GM19328 (cell line): ENCODE data around the gene HOMER3.
"Not testable (repeated sequence)": the region's sequence is repeated elsewhere in the genome, so short reads cannot be mapped to it uniquely, and the experiment has no call there.

Experiments used
- ATAC-seq: cut with Tn5 transposase; IDR thresholded peaks from one replicate; pipeline ENCODE4 v1.9.1; 2021; ENCODE audit warnings: mild to moderate bottlenecking, moderate library complexity; ENCODE audit not compliant: unreplicated experiment

Gene HOMER3

DNA sequence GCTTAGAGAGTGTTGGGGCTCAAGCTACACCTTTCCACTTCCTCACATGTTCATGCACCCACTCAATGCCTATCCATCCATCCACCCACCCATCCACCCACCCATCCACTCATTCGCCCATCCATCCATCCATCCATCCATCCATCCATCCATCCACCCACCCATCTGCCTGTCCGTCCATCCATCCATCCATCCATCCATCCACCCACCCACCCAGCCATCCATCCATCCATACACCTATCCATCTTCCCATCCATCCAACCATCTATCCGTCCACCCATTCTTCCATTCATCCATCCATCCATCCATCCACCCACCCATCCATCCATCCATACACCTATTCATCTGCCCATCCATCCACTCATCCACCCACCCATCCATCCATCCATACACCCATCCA lies 13.1 kb upstream of the HOMER3 start:
- no peak for ATAC-seq

DNA sequence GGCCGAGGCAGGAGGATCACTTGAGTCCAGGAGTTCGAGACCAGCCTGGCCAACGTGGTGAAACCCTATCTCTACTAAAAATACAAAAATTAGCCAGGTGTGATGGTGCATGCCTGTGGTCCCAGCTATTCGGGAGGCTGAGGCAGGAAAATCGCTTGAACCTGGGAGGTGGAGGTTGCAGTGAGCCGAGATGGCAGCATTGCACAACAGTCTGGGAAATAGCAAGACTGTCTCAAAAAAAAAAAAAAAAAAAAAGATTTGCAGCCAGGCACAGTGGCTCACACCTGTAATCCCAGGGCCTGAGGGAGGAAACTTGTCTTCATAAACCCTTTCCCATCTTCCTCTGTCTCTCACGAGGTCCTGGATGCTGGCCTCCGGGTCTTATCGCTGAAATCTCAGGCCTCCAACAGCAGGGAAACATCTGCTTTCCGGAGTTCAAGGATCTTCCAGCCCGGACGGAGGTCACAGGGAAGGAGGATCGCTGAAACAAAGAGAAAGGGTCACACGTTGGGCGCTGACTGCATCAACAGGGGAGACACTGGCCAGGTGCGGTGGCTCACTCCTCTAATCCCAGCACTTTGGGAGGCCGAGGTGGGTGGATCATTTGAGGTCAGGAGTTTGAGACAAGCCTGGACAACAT lies 11.5 kb upstream of the HOMER3 start:
- ATAC-seq, result not testable (repeated sequence)

DNA sequence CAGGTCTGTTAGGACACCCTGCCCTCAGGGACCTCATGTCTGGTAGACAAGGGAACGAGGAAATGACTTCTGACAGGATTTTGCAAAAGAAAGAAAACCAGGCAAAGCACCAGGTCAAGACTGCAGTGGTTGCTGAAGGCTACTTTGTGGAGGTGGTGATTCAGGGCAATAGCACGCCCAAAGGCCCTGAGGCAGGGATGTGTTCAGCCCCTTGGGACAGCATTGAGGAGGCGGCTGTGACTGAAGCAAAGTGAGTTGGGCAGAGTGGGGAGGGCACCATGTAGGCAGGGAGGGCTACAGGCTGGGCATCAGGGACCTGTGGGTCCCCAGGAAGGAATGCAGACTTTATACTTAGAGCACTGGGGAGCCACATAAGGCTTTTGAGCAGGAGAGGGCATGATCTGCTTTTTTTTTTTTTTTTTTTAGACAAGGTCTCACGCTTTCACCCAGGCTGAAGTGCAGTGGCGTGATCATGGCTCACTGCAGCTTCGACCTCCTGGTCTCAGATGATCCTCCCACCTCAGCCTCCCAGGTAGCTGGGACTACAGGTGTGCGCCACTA lies 10.8 kb upstream of the HOMER3 start:
- ATAC-seq, result no peak

DNA sequence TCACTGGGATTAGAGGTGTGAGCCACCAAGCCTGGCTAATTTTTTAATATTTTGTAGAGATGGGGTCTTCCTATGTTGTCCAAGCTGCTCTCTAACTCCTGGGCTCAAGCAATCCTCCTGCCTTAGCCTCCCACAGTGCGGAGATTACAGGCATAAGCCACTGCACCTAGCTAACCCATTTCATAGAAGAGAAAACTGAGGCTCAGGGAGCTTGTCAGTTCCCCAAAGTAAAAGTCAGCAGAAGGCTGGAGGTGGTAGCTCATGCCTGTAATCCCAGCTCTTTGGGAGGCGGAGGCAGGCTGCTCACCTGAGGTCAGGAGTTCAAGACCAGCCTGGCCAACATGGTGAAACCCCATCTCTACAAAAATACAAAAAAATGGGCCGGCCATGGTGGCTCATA lies 8.8 kb upstream of the HOMER3 start:
- no peak for ATAC-seq

DNA sequence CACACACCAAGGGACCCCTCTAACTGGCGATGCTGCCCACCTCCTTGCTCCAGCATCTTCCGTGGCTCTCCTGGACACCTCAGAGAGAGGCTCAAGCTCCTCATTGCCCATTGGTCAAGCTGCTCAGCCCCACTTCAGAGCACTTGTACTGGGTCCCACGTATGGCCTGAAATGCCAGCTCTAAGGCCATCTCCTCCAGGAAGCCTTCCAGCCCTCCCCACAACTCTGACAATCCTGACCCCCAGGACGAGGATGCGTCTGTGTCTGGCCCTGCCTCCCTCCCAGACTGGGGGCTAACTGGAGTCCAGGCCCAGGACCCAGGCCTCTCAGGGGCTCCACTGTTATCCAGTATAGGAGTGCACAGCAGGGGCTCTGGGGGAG lies 7.9 kb upstream of the HOMER3 start:
- ATAC-seq, result no peak

DNA sequence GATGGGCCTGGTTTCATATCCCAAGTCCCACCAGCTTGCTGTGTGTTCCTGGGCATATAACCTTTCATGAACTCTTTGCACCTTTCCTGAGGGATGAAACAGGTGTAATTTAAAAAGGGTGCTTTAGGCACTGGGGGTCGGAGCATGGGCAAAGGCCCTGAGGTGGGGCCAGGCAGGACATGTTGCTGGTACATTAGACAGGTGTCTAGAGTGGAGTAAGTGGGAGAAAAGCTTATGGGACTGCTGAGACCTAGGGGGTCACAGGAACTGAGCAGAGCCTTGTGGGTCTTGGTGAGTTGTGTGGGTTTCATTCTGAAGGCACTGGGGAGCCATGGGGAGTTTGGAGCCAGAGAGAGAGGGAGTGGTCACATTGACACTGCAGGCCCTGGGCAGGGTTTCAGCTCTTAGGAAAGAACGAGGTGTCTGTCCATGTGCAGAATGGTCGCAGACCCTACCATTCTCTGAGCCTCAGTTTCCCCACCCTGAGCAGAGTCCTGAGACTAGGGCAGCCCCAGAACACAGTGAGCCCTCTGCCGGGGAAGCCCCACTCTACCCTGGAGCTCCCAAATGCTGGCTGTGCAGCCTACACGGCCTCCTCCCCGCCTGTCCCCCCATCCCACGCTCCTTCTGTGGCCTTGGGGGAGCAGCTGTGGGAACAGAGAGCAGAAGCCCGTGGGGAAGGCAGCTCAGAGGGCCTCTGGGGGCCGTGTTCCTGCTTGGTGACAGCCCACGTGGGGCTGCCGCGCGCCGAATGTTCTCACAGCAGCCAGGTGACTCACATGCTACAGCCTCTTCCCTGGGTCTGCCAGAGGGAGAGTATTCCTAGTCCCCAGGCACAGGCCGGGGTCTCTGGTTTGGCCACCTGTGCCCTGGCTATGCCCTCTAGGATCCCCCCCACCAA lies 7.3 kb upstream of the HOMER3 start:
- no peak for ATAC-seq

DNA sequence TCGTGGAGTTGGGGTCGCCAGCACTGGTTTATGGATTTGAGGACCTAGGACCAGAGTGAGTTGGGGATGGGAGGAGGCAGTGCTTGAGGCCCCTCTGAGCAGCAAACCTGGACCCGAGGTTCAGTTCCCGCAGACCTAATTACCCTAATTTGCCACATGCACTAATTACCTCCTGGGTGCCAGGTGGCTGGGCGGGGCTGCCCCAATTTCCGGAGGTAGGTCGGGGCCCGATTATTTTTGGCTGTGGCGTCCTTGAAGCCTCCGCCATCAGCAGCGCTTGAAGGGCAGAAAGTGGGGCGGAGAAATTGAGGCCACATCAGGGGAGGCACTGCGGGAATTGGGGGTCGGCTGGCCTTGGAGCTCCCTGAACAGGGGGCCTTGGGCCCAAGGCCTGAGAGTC lies 5.9 kb upstream of the HOMER3 start:
- no peak for ATAC-seq

DNA sequence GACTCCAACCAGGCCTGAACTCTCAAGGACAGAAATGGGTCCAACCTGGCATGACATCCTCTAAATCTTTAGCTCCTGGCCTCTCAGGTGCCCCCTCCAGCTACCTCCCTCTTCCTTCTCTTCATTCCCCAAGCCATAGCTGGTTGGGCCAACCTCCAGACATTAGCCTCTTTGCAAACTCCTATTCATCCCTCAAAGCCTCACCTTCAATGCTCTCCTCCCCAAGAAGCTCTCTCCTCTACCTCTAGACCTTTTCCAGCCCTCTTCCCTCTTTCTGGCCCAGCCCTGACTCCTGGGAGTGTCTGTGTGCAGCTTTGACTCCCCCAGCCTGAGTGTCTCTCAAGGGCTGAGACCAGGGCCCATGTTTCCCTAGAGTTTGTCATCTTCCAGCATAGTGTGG lies 5.3 kb upstream of the HOMER3 start:
- ATAC-seq, result no peak

DNA sequence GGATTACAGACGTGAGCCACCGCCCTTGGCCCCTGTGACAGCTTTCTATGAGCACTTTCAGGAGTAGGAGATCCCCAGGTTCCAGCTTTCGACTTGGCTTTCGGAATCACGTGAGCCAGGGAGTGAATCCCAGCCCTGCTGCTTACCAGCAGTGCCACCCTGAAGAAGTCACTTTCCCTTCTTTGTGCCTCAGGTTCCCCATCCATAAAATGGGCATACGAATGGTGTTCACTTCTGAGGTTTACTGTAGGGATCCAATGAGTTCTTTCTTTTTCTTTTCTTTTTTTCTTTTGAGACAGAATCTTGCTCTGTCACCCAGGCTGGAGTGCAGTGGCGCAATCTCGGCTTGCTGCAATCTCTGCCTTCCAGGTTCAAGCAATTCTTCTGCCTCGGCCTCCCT lies 4.3 kb upstream of the HOMER3 start:
- no peak for ATAC-seq

DNA sequence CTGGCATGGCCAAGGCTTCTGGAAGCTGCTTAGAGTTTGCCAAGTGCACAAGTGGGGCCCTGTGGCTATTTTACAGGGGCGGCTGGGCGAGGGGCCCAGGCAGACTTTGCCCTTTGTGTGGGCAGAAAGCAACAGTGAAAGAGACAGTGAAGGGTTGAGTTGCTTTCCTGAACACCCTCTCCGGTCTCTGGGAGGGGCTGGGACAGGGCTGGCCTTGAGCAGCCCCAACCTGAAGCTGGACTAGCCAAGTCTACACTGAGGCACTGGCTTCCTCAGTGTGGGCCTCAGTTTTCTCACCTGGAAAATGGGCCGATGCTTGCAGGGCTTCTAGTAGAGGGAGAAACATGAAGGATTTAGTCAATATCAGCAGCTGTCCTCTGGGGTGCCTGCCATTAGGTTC lies 2.4 kb upstream of the HOMER3 start:
- ATAC-seq, result no peak

DNA sequence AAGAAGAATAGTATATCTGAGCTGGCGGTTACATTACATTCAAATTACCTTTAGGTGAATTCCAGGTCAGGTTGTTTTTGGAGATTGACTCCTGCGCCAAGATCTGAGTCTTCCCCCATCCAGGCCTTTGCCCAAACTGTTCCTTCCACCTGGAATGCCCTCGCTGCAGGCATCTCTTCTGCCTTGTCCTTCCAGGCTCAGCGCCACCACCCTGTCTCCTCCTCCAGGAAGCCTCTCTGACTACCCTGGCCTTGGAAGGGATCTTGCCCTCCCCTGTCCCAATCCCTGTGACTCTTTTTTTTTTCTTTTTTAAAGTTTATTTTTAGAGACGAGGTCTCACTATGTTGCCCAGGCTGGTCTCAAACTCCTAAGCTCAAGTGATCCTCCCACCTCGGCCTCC lies 1.7 kb upstream of the HOMER3 start:
- no peak for ATAC-seq

DNA sequence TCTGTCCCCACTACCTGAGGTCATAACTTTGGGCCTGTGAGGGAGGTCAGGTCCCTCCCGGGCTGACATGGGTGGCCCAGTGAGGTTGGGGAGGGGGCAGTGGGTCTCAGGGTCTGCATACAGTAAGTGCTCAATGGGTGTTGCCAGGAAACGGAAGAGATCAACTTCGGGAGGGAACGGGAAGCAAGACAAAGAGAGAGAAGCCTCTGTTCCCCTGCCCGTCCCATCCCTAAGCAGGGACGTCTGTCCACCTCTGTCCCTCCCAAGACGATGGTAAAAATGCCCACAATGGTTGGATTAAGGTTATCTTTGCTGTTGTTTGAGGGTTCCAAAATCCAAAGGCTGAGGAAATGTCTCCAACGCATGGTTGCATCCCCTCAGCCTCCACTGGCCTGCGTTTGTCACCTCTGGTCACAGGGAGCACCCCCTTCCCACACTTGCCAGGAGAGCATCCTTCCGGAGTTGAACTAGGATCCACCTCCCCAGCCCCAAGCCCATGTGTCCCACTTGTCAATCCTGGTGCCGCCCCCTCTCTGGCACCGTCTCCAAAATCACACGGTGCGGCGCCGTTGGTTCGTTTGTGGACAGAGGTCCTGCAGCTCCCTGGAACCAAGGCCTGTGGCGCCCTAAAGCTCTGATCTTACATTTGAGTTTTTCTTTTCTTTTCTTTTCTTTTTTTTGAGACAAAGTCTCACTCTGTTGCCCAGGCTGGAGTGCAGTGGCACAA lies 774 bp upstream of the HOMER3 start:
- ATAC-seq, result no peak

DNA sequence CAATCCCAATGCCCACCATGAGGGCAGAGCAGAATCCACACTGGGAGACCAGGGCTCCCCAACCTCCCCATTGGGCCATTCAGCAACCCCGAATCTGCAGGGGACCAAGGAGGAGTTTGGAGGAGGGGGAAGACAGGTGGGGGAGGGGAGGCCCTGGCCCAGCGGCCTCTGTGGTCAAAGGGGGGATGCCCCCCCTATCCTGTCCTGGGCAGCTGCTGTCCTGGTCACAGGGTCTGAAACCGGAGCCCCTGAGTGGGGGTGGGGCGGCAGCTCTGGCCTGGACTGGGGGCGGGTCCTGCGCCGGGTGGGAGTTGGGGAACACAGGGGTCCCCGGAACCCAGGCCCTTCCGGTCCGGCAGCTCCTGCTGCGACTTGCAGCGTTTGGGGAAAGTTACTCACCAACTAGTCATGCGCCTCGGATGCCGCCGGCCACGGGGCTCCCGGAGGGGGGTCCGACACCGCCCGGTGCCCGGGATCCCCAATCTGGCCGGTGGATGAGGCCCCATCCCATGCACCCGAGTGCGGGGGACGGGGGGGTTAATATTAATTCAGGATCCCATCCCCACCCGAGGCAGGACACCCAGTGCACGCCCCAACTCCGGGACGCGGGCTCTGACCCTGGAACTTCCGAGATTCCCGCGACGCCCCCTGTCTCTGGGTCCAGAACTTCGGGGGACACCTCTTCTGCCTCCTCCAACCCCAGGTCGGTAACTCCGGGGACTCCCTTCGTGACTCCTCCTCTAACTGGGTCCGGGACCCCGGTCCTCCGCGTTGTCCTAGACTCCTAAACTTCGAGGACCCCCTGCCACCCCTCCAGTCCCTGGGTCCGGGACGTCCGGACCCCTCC lies 872 bp downstream of the HOMER3 start:
- ATAC-seq, result no peak

DNA sequence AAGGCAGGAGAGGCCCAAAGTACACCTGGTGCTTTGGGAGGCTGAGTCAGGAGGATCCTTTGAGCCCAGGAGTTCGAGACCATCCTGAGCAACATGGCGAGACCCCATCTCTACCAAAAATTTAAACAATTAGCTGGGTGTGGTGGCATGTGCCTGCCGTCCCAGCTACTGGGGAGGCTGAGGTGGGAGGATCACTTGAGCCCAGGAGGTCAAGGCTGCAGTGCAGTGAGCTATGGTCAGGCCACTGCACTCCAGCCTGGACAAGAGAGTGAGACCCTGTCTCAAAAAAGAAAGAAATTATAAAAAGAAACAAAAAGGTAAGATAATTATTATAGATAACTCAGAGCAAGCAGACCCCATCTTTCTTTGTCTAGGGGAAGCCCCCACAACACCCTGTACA lies 1.9 kb downstream of the HOMER3 start:
- ATAC-seq, result no peak

DNA sequence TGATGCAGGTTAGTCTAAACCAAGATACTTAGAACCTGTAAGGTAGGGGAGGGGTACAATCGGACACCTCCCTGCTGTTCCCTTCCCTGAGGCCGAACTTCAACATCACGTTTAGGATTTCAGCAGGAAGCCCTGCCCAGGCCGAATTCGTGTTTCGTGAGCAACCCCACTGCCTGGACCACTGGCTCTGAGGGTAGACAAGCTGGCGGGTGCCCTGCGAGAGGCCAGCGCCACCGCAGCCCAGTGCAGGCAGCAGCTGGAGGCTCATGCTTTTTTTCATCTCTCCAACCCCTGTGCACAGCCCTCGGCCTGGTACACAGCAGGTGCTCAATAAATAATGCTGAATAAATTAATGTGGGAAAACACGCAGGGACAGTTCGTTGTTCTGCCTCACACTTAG lies 7.7 kb downstream of the HOMER3 start:
- ATAC-seq, result no peak

DNA sequence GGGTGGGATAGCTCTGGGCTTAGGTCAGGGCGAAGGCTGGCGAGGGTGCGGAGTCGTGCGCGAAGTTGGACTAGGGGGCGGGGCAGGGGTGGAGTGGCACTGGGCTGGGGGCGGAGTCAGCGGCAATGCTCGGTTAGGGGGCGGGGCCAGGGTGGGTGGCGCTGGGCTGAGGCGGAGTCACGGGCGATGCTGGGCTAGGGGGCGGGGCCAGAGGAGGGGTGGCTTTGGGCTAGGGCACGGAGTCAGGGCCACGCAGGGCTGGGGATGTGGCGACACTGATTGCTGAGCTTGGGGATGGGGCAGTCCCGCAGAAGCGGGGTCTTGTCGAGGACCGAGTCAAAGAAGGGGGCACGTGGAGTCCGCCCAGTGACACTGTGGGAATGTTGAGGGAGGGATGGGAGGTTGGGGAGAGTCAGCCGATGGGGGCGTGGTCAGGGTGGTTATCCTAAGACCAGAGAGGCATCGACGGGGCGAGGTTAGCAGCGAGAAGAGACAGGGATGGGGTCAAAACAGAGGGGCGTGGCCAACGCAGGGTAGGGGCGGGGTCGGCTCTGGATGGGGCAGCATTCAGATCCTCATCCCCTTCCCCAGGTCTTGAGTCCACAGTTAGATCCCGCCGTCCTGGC lies 8.7 kb downstream of the HOMER3 start:
- ATAC-seq, result no peak

DNA sequence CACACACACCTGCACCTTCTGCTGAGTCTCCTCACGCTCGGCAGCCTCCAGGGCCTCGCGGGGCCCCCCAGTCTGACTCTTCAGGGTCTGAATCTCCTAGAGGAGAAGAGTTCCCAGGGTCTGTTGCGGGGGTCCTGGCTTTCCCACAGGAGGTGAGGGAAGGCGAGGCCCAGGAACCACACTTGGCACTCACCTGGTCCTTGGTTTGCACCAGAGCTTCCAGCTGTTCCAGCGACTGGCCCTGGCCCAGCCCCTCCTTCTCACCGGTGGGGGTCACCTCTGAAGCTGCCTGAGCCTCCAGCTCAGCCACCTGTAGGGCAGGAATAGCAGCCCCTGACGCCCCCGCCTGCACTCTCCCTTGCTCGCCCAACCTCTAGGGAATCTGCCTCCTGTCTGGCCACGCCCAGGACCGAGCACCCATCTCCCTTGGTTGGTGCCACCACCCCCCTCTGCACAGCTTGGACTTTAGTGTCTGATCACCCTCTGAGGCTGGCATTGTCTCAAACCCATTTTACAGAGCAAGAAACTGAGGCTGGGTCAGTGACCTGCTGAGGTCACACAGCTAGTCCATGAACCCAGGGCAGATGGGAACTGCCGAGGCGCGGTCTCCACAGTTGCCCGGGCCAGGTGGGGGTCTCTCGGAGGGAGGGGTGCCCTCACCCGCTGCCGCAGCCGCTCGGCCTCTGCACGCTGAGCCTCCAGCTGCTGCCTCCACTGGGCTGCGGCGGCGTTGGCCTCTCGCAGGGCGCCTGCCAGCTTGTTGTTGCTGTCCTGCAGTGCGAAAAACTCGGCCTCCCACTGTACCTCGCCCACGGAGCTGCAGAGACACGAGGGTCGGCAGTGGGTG lies 9.5 kb downstream of the HOMER3 start:
- ATAC-seq, result no peak

DNA sequence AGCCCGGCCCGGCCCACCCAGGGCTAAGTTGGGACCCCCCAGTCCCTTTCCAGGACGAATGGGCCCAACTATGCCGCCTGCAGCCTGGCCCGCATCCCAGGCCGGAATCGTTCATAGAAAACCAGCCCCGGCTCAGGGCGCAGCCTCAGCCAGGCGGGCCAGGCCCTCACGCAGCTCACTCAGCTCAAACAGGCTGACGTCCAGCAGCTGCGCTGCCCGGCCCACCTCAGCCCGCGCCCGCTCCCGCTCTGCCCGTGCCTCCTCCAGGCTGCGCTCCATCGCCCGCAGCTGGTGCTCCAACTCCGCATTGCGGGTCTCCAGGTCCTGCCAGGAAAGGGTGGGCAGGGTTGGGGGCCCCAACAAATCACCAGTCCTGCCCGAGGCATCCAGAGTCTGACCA lies 11.7 kb downstream of the HOMER3 start:
- no peak for ATAC-seq

DNA sequence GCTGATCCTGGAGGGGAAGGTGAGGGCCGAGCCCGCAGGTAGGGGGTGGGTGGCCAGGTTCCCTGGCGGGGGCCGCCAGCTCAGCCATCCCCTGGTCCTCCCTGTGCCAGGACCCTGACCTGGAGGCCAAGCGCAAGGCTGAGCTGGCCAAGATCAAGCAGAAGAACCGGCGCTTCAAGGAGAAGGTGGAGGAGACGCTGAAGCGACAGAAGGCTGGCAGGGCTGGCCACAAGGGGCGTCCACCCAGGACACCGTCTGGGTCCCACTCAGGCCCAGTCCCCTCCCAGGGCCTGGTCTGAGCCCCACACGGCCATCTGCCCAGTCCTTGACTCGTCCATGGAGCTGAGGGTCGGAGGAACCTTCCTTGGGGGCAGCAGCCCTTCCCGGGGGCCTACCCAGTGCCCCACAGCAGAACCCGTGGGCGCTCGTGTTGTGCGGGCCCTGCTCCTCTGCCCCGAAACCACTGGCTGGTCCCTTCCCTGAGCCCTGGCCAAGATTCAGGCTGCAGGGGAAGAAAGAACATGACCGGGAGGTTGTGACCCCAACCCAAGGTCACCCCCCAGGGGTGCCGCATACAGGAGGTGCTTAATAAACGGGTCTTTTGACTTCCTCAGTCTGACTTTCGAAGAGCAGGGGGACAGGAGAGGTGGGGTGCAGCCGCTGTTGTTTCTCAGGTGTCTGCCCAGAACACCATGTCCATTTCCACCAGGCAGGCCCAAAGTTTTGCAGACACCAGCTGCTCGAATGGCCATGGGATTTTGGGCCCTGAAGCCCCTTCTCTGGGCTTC lies 12.8 kb downstream of the HOMER3 start:
- ATAC-seq, result no peak
